Astrocyte (in vitro differentiated cells and primary cell): Measurements from ENCODE around the gene SERPINA5. TPM values are rescaled to one million over a fixed set of nuclear protein-coding genes. Genes with fewer than 3 reads are reported as not detected.

Source experiments
- DNase-seq: peaks from one replicate; pipeline ENCODE4 v3.0.0-alpha.2; 2010; ENCODE audit warnings: low read depth
- FAIRE-seq: peaks from 2 replicates; lab custom pipeline; 2011; peaks lifted over from hg19 to GRCh38; lab: Jason Lieb, UNC
- H2AFZ ChIP-seq: 2 replicates; pipeline ENCODE4 v1.6.0; 2012; ENCODE audit warnings: low read depth, low read length, inconsistent platforms
- H3K27ac ChIP-seq: 2 replicates; pipeline ENCODE4 v1.5.1; 2011; ENCODE audit warnings: low read depth, low read length, inconsistent platforms
- H3K27me3 ChIP-seq: 2 replicates; pipeline ENCODE4 v1.6.0; 2011; ENCODE audit warnings: low read length, inconsistent platforms; ENCODE audit not compliant: insufficient read depth
- H3K36me3 ChIP-seq: 2 replicates; pipeline ENCODE4 v1.5.1; 2011; ENCODE audit warnings: low read length, inconsistent platforms; ENCODE audit not compliant: insufficient read depth
- H3K4me1 ChIP-seq: 2 replicates; pipeline ENCODE4 v1.5.1; 2011; ENCODE audit warnings: low read length, inconsistent platforms; ENCODE audit not compliant: insufficient read depth
- H3K4me2 ChIP-seq: 2 replicates; pipeline ENCODE4 v1.6.0; 2012; ENCODE audit warnings: low read length, inconsistent platforms
- H3K4me3 ChIP-seq: 2 replicates; pipeline ENCODE4 v1.5.1; 2011; ENCODE audit warnings: low read depth, mild to moderate bottlenecking, low read length, inconsistent platforms; ENCODE audit not compliant: insufficient read depth
- H3K79me2 ChIP-seq: 2 replicates; pipeline ENCODE4 v1.6.0; 2012; ENCODE audit warnings: mild to moderate bottlenecking, low read length, inconsistent platforms; ENCODE audit not compliant: insufficient read depth
- H3K9ac ChIP-seq: 2 replicates; pipeline ENCODE4 v1.6.0; 2012; ENCODE audit warnings: mild to moderate bottlenecking, low read length, inconsistent platforms
- H3K9me3 ChIP-seq: 2 replicates; pipeline ENCODE4 v1.5.1; 2012; ENCODE audit warnings: low read depth, mild to moderate bottlenecking, low read length, inconsistent platforms; ENCODE audit not compliant: insufficient read depth
- H4K20me1 ChIP-seq: 2 replicates; pipeline ENCODE4 v1.6.0; 2012; ENCODE audit warnings: low read length, inconsistent platforms; ENCODE audit not compliant: insufficient read depth
- H3K27ac Mint-ChIP-seq: one replicate; pipeline ENCODE4 v1.8.0; 2021; ENCODE audit warnings: mild to moderate bottlenecking, mixed read lengths; ENCODE audit not compliant: unreplicated experiment
- H3K27me3 Mint-ChIP-seq: one replicate; pipeline ENCODE4 v1.8.0; 2021; ENCODE audit warnings: low read depth, mixed read lengths; ENCODE audit not compliant: unreplicated experiment
- H3K36me3 Mint-ChIP-seq: one replicate; pipeline ENCODE4 v1.8.0; 2021; ENCODE audit warnings: low read depth, mixed read lengths; ENCODE audit not compliant: unreplicated experiment
- H3K4me1 Mint-ChIP-seq: one replicate; pipeline ENCODE4 v1.8.0; 2021; ENCODE audit warnings: low read depth, mixed read lengths; ENCODE audit not compliant: unreplicated experiment
- H3K4me3 Mint-ChIP-seq: one replicate; pipeline ENCODE4 v1.8.0; 2021; ENCODE audit warnings: mild to moderate bottlenecking, moderate library complexity, mixed read lengths; ENCODE audit not compliant: unreplicated experiment
- H3K9me3 Mint-ChIP-seq: one replicate; pipeline ENCODE4 v1.8.0; 2021; ENCODE audit warnings: mild to moderate bottlenecking, mixed read lengths; ENCODE audit not compliant: unreplicated experiment
- EZH2 ChIP-seq: IDR thresholded peaks from 2 replicates; pipeline ENCODE4 v1.6.1; 2012; ENCODE audit warnings: mild to moderate bottlenecking, low read length, inconsistent platforms; ENCODE audit not compliant: insufficient read depth
- total RNA-seq: library from RNA; stranded (reverse); gene quantifications from 2 replicates; pipeline ENCODE4 v1.2.1, GENCODE V29; 2021
- TF ChIP-seq, protein P1 (sequence below): IDR thresholded peaks from 2 replicates; pipeline ENCODE4 v1.5.1; 2011; ENCODE audit warnings: low read depth, mild to moderate bottlenecking, inconsistent platforms, low read length, moderate library complexity; ENCODE audit not compliant: insufficient read depth

The SERPINA5 gene
- total RNA-seq, 1 donor from 2014 or later, result 0.23 TPM

- Histone ChIP-seq H3K9me3 (no peaks in the 10 kb centered on the region), H3K4me1 (no peaks in the 10 kb centered on the region), H3K36me3 (no peaks in the 10 kb centered on the region), H3K27me3 (no peaks in the 10 kb centered on the region), H3K4me3 (no peak overlapping the region), H2AFZ (no peak overlapping the region), H4K20me1 (no peaks in the 10 kb centered on the region), H3K4me2 (no peak overlapping the region), H3K9ac (no peak overlapping the region), H3K79me2 (no peaks in the 10 kb centered on the region), H3K27ac (no peak overlapping the region)
- H3K4me1 Mint-ChIP-seq, result no peaks in the 10 kb centered on the region
- H3K4me3 Mint-ChIP-seq, result no peak overlapping the region
- DNase-seq, result no peak
- no peak overlapping the region for H3K27ac Mint-ChIP-seq
- peaks cover 16% of the 10 kb centered on the region for H3K27me3 Mint-ChIP-seq
- FAIRE-seq, result no peak
- H3K9me3 Mint-ChIP-seq, result peaks cover 17% of the 10 kb centered on the region
- no peak for TF ChIP-seq EZH2
- TF ChIP-seq, protein P1, sequence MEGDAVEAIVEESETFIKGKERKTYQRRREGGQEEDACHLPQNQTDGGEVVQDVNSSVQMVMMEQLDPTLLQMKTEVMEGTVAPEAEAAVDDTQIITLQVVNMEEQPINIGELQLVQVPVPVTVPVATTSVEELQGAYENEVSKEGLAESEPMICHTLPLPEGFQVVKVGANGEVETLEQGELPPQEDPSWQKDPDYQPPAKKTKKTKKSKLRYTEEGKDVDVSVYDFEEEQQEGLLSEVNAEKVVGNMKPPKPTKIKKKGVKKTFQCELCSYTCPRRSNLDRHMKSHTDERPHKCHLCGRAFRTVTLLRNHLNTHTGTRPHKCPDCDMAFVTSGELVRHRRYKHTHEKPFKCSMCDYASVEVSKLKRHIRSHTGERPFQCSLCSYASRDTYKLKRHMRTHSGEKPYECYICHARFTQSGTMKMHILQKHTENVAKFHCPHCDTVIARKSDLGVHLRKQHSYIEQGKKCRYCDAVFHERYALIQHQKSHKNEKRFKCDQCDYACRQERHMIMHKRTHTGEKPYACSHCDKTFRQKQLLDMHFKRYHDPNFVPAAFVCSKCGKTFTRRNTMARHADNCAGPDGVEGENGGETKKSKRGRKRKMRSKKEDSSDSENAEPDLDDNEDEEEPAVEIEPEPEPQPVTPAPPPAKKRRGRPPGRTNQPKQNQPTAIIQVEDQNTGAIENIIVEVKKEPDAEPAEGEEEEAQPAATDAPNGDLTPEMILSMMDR, result no peak
- no peaks in the 10 kb centered on the region for H3K36me3 Mint-ChIP-seq
Measured at GRCh38 chr14:94550041-94550440, 31.2 kb upstream of the SERPINA5 start.

GRCh38 chr14:94555991-94556390, 25.2 kb upstream of the SERPINA5 start:
- FAIRE-seq, result no peak
- Histone ChIP-seq H3K36me3 (no peaks in the 10 kb centered on the region), H3K27ac (no peak overlapping the region), H3K79me2 (no peaks in the 10 kb centered on the region), H3K4me2 (no peak overlapping the region), H3K9ac (no peak overlapping the region), H2AFZ (no peak overlapping the region), H4K20me1 (no peaks in the 10 kb centered on the region), H3K4me1 (no peaks in the 10 kb centered on the region), H3K4me3 (no peak overlapping the region), H3K27me3 (no peaks in the 10 kb centered on the region), H3K9me3 (no peaks in the 10 kb centered on the region)
- H3K4me3 Mint-ChIP-seq, result no peak overlapping the region
- no peak overlapping the region for H3K27ac Mint-ChIP-seq
- TF ChIP-seq, protein P1, result no peak
- no peak for TF ChIP-seq EZH2
- no peak for DNase-seq
- H3K27me3 Mint-ChIP-seq, result peaks cover 6% of the 10 kb centered on the region
- H3K4me1 Mint-ChIP-seq, result no peaks in the 10 kb centered on the region
- H3K36me3 Mint-ChIP-seq, result no peaks in the 10 kb centered on the region
- H3K9me3 Mint-ChIP-seq, result peaks cover 6% of the 10 kb centered on the region

- Histone ChIP-seq H3K27ac (no peak overlapping the region), H3K9ac (no peak overlapping the region), H3K36me3 (no peaks in the 10 kb centered on the region), H3K4me1 (no peaks in the 10 kb centered on the region), H3K27me3 (no peaks in the 10 kb centered on the region), H3K4me3 (no peak overlapping the region), H3K79me2 (no peaks in the 10 kb centered on the region), H3K4me2 (no peak overlapping the region), H2AFZ (no peak overlapping the region), H3K9me3 (no peaks in the 10 kb centered on the region), H4K20me1 (no peaks in the 10 kb centered on the region)
- DNase-seq, result no peak
- Mint-ChIP-seq H3K9me3 (peaks cover 6% of the 10 kb centered on the region), H3K27me3 (peaks cover 4% of the 10 kb centered on the region), H3K4me1 (no peaks in the 10 kb centered on the region), H3K4me3 (no peak overlapping the region), H3K27ac (no peak overlapping the region), H3K36me3 (no peaks in the 10 kb centered on the region)
- FAIRE-seq, result no peak
- no peak for TF ChIP-seq EZH2
- TF ChIP-seq, protein P1, result no peak
Measured at GRCh38 chr14:94557327-94557726, 23.9 kb upstream of the SERPINA5 start.
